ENCODE results near the gene HNRNPR.

DNA sequence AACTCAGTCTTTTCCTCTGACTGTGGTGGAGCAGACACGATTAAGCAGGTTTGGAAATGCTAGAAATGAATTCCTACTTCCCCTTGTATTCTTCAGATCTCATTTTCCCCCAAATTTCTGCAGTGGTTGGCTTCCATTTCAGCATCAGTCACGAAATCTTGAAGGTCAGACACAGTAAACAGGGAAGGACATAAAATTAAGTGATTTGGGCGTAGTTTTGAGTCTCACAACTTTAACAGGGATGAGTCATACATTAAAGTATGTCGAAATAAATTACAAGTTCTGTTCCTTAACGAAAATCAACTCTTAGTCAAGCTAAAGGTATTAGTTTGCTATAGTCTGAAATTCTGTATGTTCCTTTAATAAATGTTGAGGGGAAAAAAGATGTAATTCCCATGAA is 61.1 kb downstream of the HNRNPR start:
- no peak for TF ChIP-seq EZH2 (IDR thresholded peaks at IDR 0.05; ENCODE audit: borderline replicate concordance, low read depth, low read length, poor library complexity, severe bottlenecking)
- TF ChIP-seq, protein P1, sequence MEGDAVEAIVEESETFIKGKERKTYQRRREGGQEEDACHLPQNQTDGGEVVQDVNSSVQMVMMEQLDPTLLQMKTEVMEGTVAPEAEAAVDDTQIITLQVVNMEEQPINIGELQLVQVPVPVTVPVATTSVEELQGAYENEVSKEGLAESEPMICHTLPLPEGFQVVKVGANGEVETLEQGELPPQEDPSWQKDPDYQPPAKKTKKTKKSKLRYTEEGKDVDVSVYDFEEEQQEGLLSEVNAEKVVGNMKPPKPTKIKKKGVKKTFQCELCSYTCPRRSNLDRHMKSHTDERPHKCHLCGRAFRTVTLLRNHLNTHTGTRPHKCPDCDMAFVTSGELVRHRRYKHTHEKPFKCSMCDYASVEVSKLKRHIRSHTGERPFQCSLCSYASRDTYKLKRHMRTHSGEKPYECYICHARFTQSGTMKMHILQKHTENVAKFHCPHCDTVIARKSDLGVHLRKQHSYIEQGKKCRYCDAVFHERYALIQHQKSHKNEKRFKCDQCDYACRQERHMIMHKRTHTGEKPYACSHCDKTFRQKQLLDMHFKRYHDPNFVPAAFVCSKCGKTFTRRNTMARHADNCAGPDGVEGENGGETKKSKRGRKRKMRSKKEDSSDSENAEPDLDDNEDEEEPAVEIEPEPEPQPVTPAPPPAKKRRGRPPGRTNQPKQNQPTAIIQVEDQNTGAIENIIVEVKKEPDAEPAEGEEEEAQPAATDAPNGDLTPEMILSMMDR (conservative IDR thresholded peaks at IDR 0.05; ENCODE audit: low read depth, low read length): no peak
